ENCODE results near the gene PIAS1. TPM values are rescaled to one million over a fixed set of nuclear protein-coding genes. Genes with fewer than 3 reads are reported as not detected.

PIAS1 gene
- total and polyA plus RNA-seq, 9 of the 15 experiments (the other 6 are each of a cell fraction or from before 2014, with no cell fraction given), result 18.0 to 59.1 (median 28.5) TPM

GRCh38 chr15:68188647-68189046, 134.5 kb downstream of the PIAS1 start:
- ChIA-PET CTCF (ENCODE audit: low intra/inter-chr PET ratio) (no interaction called here), POLR2A (interaction anchor here (0.6 kb wide), 1 partner anchor 310 kb away, joined by 3 read pairs; no protein-coding TSS in a partner anchor)
- Histone ChIP-seq H3K9me1 (ENCODE audit: control insufficient read depth, insufficient read depth, low read length) (no peaks in the 10 kb centered on the region), H3K36me3 (ENCODE audit: control insufficient read depth, insufficient read depth, low read length) (peaks cover 90% of the 10 kb centered on the region), H3K27ac (ENCODE audit: extremely low read depth, low read depth, low read length) (no peak overlapping the region), H3K4me2 (ENCODE audit: insufficient read depth, low read length) (no peak overlapping the region), H3K9ac (ENCODE audit: insufficient read depth in 1 of 2, low read depth in 2 of 2, low read length in 2 of 2) (no peak overlapping the region), H3K9me3 (replicated peaks; ENCODE audit: control insufficient read depth, insufficient read depth, low read depth, low read length) (no peaks in the 10 kb centered on the region), H3K4me1 (replicated peaks in 1 of 2; ENCODE audit: control insufficient read depth in 2 of 2, insufficient read depth in 2 of 2, low read length in 2 of 2) (no peaks in the 10 kb centered on the region), H3K4me3 (no peak overlapping the region), H4K20me1 (replicated peaks; ENCODE audit: control insufficient read depth, insufficient read depth, low read length) (no peaks in the 10 kb centered on the region), H3K79me2 (ENCODE audit: control insufficient read depth, insufficient read depth, low read length) (no peaks in the 10 kb centered on the region), H3K27me3 (ENCODE audit: control insufficient read depth in 2 of 2, insufficient read depth in 2 of 2, low read length in 2 of 2) (no peaks in the 10 kb centered on the region), H2AFZ (ENCODE audit: low read depth, low read length) (no peak overlapping the region)
- FAIRE-seq, result no peak
- WGBS (ENCODE audit: insufficient coverage, low coverage, missing lambda C conversion rate), result 81% methylated on average over 2 of the region's 2 CpGs
- no TSS peak for BruUV-seq (replicated peaks)
- intact Hi-C loops (cut with micrococcal nuclease), result no loop called here
- ATAC-seq, result no peak
- DNase-seq (ENCODE audit: extremely low read depth in 1 of 4, low spot score in 3 of 4), result no peak
- in situ Hi-C loops (cut with MboI), result no loop called here
- TF ChIP-seq FUS (optimal IDR thresholded peaks at IDR 0.05; ENCODE audit: low read depth, low read length), result no peak
- no peak for TF ChIP-seq ZC3H4 (CRISPR knock-in tag; IDR thresholded peaks at IDR 0.05; ENCODE audit: borderline replicate concordance)
- TF ChIP-seq SAP30 (IDR thresholded peaks at IDR 0.05; ENCODE audit: borderline replicate concordance, insufficient read depth, low read depth, low read length, poor library complexity, severe bottlenecking), result no peak
- no peak for TF ChIP-seq ASH1L (IDR thresholded peaks at IDR 0.05; ENCODE audit: borderline replicate concordance, low read depth, partially characterized antibody)
- no peak for TF ChIP-seq MAFK (IDR thresholded peaks at IDR 0.05; ENCODE audit: low read length)
- no peak for TF ChIP-seq PML (IDR thresholded peaks at IDR 0.05; ENCODE audit: low read length)
- TF ChIP-seq NFATC3 (IDR thresholded peaks at IDR 0.05), result no peak
- no peak for TF ChIP-seq ZFP91 (CRISPR knock-in tag; IDR thresholded peaks at IDR 0.05)
- no peak for TF ChIP-seq ZNF217 (CRISPR knock-in tag; IDR thresholded peaks at IDR 0.05)
- no peak for TF ChIP-seq POLR2H (tag; IDR thresholded peaks at IDR 0.05; ENCODE audit: low read depth)
- TF ChIP-seq HCFC1 (IDR thresholded peaks at IDR 0.05; ENCODE audit: low read depth, low read length), result no peak
- no peak for TF ChIP-seq MAFG (tag; conservative IDR thresholded peaks at IDR 0.05)
- TF ChIP-seq ELF4 (CRISPR knock-in tag; IDR thresholded peaks at IDR 0.05), result no peak
- TF ChIP-seq, protein P1, sequence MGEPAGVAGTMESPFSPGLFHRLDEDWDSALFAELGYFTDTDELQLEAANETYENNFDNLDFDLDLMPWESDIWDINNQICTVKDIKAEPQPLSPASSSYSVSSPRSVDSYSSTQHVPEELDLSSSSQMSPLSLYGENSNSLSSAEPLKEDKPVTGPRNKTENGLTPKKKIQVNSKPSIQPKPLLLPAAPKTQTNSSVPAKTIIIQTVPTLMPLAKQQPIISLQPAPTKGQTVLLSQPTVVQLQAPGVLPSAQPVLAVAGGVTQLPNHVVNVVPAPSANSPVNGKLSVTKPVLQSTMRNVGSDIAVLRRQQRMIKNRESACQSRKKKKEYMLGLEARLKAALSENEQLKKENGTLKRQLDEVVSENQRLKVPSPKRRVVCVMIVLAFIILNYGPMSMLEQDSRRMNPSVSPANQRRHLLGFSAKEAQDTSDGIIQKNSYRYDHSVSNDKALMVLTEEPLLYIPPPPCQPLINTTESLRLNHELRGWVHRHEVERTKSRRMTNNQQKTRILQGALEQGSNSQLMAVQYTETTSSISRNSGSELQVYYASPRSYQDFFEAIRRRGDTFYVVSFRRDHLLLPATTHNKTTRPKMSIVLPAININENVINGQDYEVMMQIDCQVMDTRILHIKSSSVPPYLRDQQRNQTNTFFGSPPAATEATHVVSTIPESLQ (CRISPR knock-in tag; IDR thresholded peaks at IDR 0.05), result no peak
- TF ChIP-seq E2F8 (IDR thresholded peaks at IDR 0.05; ENCODE audit: low read depth, partially characterized antibody), result no peak
- no peak for TF ChIP-seq DPF2 (IDR thresholded peaks at IDR 0.05)

All from K562 (cell line).